GM19099 (cell line): ENCODE results near the gene ANO1.

Source experiments
- POLR2A ChIP-seq: IDR thresholded peaks from 3 replicates; pipeline ENCODE4 v1.6.1; 2011; ENCODE audit warnings: low read depth; ENCODE audit not compliant: insufficient read length; ENCODE audit errors: extremely low read depth

Gene ANO1

GRCh38 chr11:70040869-70041501, 37.1 kb upstream of the ANO1 start:
- no peak for TF ChIP-seq POLR2A

GRCh38 chr11:70043482-70043881, 34.6 kb upstream of the ANO1 start:
- TF ChIP-seq POLR2A = no peak

GRCh38 chr11:70046089-70046488, 32.0 kb upstream of the ANO1 start:
- TF ChIP-seq POLR2A = no peak

DNA sequence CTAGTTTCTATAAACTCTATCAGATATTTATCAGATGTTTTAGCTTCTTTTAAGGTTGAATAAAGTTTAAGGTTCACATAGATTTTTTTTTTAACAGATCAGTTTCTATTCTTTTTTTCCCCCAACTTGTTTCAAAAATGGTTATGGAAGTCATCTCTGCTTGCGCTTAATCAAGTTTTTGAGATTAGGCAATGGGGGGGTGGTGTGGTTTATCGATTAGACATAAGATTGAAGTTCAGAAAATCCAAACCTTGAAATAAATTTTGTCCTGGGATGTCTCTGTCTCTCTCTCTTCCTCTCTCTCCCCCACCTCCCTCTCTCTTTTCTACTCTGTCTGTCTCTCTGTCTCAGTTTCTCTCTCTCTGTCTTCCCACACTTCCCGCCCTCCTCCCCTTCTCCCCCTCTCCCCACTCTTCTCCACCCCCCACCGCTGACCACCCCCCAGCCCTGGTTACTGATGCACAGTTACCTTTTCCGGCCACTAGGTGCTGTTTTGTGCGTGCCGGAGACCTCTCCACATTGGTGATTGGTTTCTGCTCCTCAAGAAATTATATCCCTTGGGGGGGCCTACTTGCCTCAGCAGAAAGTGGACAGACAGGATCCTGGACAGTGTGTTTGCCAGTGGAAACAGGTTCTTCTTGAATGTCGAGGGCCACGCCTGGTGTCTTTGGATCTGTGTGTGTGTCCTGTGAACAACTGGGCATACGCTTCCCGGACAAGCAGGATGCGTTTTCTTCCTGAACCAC, 29.7 kb upstream of the ANO1 start:
- no peak for TF ChIP-seq POLR2A

DNA sequence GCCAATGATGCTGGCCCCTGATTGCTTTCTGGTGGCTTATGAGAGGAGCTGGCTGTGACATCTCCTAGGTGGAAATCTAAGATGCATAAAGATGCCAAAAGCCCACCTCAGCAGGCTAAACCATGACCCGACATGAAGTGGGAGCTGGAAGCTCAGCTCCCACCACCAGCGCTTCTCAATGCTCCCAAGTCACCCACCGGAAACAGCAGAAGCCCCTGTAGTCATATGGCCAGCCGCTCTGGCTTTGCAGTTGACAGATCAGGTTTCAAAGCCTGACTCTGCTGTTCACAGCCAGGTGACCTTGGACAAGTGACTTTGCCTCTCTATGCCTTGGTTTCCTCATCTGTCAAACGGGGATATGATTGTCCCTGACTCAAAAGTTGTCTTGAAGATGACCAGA, 29.1 kb upstream of the ANO1 start:
- no peak for TF ChIP-seq POLR2A

GRCh38 chr11:70050243-70050642, 27.9 kb upstream of the ANO1 start:
- no peak for TF ChIP-seq POLR2A

DNA sequence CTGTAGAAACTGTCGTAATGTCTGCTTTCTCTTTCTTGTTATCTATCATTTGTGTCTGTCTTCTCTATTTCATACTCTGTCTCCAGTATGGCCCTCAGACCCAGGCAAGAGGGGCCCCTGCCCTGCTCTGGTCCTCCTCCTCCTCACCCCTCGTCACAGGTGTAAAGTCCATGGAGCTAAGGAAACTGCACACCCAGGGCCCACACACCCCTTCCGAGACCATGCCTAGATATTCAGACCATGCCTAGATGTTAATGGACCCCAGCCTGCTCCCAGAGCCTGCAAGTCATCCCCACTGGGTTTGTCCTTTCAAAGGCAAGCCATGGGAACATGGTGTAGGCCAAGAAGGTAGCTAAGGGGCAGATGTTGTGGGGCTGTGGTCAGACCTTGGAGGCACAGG, 24.1 kb upstream of the ANO1 start:
- TF ChIP-seq POLR2A = no peak

- TF ChIP-seq POLR2A = no peak
These were observed 22.7 kb upstream of the ANO1 start for GRCh38 chr11:70055444-70055843.

GRCh38 chr11:70057080-70057479, 21.0 kb upstream of the ANO1 start:
- no peak for TF ChIP-seq POLR2A

- TF ChIP-seq POLR2A = no peak
These were observed 18.1 kb upstream of the ANO1 start for GRCh38 chr11:70059971-70060370.

DNA sequence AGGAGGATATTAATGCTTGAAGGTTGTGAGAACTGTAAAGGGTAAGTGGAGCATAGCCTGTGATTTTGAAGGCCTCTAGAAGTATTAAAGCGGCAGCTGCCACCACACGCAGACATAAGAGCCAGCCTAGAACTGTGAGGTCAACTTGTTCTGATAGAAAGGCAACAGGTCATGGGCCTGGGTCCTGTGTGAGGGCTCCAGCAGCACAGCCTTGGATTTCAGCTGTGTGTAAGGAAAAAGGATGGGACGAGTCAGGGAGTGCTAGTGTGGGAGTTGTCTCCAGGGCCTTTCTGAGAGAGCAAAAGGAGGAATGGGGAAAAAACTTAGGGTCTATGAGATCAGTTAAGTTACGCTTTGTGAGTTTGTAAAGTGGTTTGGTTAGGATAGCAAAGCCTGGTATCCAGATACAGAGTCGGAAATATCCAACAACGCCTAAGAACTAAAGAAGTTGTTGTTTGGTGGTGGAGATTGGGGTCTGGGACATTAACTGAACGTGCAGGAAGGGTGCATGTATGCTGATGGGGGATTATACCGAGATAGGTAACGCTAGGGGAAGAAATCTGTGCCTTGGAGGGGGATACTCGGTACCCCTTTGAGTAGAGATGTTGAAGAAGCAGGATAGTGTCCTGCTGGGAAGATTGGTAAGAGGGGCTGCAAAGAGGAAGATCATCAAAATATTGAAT, 17.4 kb upstream of the ANO1 start:
- no peak for TF ChIP-seq POLR2A

DNA sequence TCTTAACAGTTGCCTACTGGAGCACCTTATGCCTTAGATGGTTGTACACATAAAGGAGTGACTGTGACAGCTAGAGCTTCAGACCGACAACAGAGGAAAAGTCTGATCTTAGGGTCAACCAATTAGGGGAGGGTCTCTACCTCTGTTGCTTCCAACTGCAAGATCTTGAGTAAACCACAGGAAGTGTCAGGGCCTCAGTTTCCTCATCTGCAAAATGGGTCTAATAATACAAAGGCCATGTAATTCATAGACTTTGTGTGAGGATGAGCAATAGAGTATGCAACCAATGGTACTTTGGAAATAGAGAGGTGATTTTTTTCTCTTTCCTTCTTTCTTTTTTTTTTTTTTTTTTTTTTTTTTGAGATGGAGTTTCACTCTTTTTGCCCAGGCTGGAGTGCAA, 16.4 kb upstream of the ANO1 start:
- no peak for TF ChIP-seq POLR2A

- TF ChIP-seq POLR2A = no peak
These were observed 15.0 kb upstream of the ANO1 start for GRCh38 chr11:70063121-70063520.

DNA sequence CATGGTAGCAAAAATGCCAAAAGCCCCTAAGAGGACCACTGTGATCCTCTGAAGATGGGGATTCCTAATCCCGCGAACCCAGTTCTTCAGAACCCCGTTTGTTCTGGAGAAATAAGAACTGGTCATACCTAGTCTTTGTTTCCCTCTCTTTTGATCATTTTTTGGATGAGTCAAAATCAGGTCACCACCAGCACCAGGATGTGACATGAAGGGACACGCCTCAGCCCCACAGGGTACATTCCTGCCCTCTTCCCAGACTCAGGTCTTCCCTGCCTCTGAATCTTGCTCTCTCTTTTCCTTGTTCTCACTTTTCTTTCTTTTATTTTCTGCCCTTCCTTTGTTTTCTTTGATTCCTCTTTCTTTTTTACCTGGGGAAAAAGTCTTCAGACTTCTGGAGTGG, 14.6 kb upstream of the ANO1 start:
- no peak for TF ChIP-seq POLR2A

GRCh38 chr11:70064008-70064725, 13.9 kb upstream of the ANO1 start:
- no peak for TF ChIP-seq POLR2A
